Upper lobe of left lung (tissue), 6 donors: Measurements from ENCODE around the gene GLUL. TPM values are rescaled to one million over a fixed set of nuclear protein-coding genes. Genes with fewer than 3 reads are reported as not detected.
A peak's percentile ranks its signal among the peaks of the same experiment; 100 is the strongest.

Source experiments
- ATAC-seq, 2 donors: fragments of 200-7000 bp; cut with Tn5 transposase; one replicate each; pipeline ENCODE4 v1.9.1; 2022; ENCODE audit warnings: mild to moderate bottlenecking in 2 of 2, moderate library complexity in 2 of 2; ENCODE audit not compliant: low FRiP score in 2 of 2
- DNase-seq, 2 donors: peaks; one replicate each; pipeline ENCODE4 v3.0.0-alpha.2; 2019 to 2020
- H3K27ac ChIP-seq, 4 donors: fragments of 200-600 bp; sonication (generic); one replicate each; pipeline ENCODE4 v1.5.1; 2016 to 2019
- H3K27me3 ChIP-seq, 4 donors: fragments of 200-600 bp; sonication (generic); one replicate each; pipeline ENCODE4 v1.5.1; 2017 to 2019
- H3K36me3 ChIP-seq, 4 donors: fragments of 200-600 bp; sonication (generic); one replicate each; pipeline ENCODE4 v1.5.1; 2016 to 2019
- H3K4me1 ChIP-seq, 4 donors: fragments of 200-600 bp; sonication (generic); one replicate each; pipeline ENCODE4 v1.5.1; 2018 to 2019
- H3K4me3 ChIP-seq, 4 donors: fragments of 200-600 bp; sonication (generic); one replicate each; pipeline ENCODE4 v1.5.1; 2017 to 2019; ENCODE audit warnings: mild to moderate bottlenecking in 2 of 4, moderate library complexity in 1 of 4
- H3K9me3 ChIP-seq, 4 donors: fragments of 200-600 bp; sonication (generic); one replicate each; pipeline ENCODE4 v1.5.1; 2018 to 2019
- EP300 ChIP-seq, 4 donors: sonication (generic); formaldehyde crosslinking; IDR thresholded peaks; one replicate each; pipeline ENCODE4 v1.5.1; 2017; ENCODE audit warnings: antibody characterized with exemption in 4 of 4, control low read depth in 2 of 4
- POLR2A ChIP-seq, 4 donors: fragments of 450-650 bp; IDR thresholded peaks; one replicate each; pipeline ENCODE4 v1.5.1; 2016 to 2017; ENCODE audit warnings: antibody characterized with exemption in 4 of 4, mild to moderate bottlenecking in 2 of 4
- POLR2AphosphoS5 ChIP-seq, 2 donors: sonication (generic); formaldehyde crosslinking; IDR thresholded peaks; one replicate each; pipeline ENCODE4 v1.5.1; 2017; ENCODE audit warnings: antibody characterized with exemption in 2 of 2
- WGBS, 2 donors: methylation state at CpG; one replicate each; pipeline ENCODE4 v1.1.5; 2017 to 2018; 5-methylcytosine and 5-hydroxymethylcytosine counted together
- total RNA-seq, 6 donors: library from RNA; depleted of rRNA in 4 of 6; stranded (reverse); fragments of >200 nt in 4 of 6; gene quantifications; one replicate each; pipeline versions ENCODE4 v1.1.0 to v1.2.1, GENCODE V29; 2016 to 2021
- TF ChIP-seq, protein P1 (sequence below), 6 experiments: fragments of 450-650 bp in 4 of 6; fragments of 200-600 bp in 2 of 6; sonication (generic) in 2 of 6; IDR thresholded peaks; one replicate each; pipeline ENCODE4 v1.5.1; 2016 to 2019; ENCODE audit warnings: antibody characterized with exemption in 6 of 6
- donor health status: DM: no; HTN: no; CAD: no; lungs with moderate emphysema.
- donor health status: DM: no; HTN: yes; CAD: no; lungs with severe emphysema.

The GLUL gene
- total RNA-seq, 6 donors from 2014 or later, result 1,145 to 1,831 (median 1,583) TPM

DNA sequence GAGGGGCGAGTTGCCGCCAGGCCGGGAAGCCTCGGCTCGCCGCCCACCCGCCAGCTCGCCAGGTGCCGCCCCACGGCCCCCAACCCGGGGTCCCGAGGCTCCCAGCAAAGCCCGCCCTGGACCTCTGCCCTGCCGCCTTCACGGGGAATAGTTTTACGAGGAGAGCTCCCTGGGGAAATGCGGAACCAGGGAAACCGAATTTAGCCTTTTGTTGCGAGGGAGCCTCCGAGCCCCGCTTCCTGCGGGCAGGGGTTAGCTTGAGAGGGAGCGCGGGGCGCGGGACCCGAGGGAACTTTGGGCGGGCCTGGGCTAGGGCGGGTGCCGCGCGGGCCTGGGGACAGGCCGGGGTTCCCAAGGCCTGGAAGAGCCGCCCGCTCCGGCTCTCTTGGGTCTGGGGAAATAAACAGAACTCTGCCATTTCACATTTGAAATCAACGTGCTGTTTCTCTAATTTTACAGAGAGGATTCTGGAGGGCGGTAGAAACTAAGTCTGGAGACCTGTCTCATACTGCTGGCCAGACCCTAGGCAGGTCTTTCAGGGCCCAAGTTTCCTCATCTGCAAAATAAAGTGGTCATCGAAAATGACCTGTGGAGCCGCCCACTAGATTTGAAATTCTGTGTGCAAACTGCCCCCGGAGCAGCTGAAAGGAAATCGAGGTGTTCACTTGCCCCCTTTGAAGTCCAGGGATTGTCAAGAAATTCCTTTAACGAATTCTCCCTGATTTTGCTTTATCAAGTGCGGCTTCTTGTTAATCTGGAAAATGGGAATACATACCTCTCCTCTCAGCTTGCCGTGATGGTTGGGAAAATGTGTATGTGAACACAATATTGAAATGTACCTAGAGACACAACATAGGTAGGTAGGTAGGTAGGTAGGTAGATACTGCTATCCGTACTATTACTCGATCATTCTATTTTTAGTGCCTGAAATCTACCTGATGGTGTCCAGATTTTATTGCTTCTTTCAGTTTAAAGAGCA, 749 bp upstream of the GLUL start:
- Histone ChIP-seq H3K27ac (peak overlapping the region; percentile 96 to 100 (median 98)), H3K4me1 (peaks cover 22 to 49% (median 35%) of the 10 kb centered on the region in 4 donors), H3K9me3 (no peaks in the 10 kb centered on the region), H3K27me3 (no peaks in the 10 kb centered on the region), H3K4me3 (peak overlapping the region; percentile 40 to 89 (median 68)), H3K36me3 (peaks cover 11 to 19% (median 13%) of the 10 kb centered on the region in 4 donors)
- TF ChIP-seq POLR2AphosphoS5 (IDR thresholded peaks at IDR 0.05) (no peak), POLR2A (IDR thresholded peaks at IDR 0.05) (no peak), EP300 (IDR thresholded peaks at IDR 0.05) (no peak)
- peak in 1 of 2 donors; percentile 49 for ATAC-seq
- peak; percentile 51 to 92 for DNase-seq
- WGBS, 2 donors, result 13 to 38% methylated on average over 16 to 46 of the region's 47 CpGs

DNA sequence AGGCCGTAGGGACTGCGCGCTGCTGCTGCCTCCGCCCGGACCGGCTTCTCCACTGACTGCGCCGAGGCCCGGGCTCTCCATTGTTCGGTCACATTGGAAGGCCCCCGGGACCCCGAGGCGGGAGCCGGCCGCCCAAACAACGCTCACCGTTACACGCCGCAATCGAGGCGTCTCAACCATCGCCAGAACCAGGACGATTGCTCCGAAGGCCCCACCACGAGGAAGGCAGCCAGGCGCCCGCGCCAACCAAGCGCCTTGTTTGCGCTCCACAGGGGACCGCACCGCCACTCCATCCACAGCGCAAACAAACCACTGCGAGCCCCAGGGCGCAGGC, 595 bp downstream of the GLUL start:
- no peaks in the 10 kb centered on the region for H3K27me3 ChIP-seq
- peaks cover 21 to 47% (median 31%) of the 10 kb centered on the region in 4 donors for H3K4me1 ChIP-seq
- peaks cover 24 to 32% (median 27%) of the 10 kb centered on the region in 4 donors for H3K36me3 ChIP-seq
- WGBS, 2 donors, result 0 to 1% methylated on average over 6 to 19 of the region's 35 CpGs
- no peaks in the 10 kb centered on the region for H3K9me3 ChIP-seq
- DNase-seq, result peak in 1 of 2 donors; percentile 69
- TF ChIP-seq POLR2A (IDR thresholded peaks at IDR 0.05) (no peak), POLR2AphosphoS5 (IDR thresholded peaks at IDR 0.05) (no peak)
- TF ChIP-seq, protein P1, sequence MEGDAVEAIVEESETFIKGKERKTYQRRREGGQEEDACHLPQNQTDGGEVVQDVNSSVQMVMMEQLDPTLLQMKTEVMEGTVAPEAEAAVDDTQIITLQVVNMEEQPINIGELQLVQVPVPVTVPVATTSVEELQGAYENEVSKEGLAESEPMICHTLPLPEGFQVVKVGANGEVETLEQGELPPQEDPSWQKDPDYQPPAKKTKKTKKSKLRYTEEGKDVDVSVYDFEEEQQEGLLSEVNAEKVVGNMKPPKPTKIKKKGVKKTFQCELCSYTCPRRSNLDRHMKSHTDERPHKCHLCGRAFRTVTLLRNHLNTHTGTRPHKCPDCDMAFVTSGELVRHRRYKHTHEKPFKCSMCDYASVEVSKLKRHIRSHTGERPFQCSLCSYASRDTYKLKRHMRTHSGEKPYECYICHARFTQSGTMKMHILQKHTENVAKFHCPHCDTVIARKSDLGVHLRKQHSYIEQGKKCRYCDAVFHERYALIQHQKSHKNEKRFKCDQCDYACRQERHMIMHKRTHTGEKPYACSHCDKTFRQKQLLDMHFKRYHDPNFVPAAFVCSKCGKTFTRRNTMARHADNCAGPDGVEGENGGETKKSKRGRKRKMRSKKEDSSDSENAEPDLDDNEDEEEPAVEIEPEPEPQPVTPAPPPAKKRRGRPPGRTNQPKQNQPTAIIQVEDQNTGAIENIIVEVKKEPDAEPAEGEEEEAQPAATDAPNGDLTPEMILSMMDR (IDR thresholded peaks at IDR 0.05), result peak in 3 of 6 experiments; percentile 26 to 77 (median 53)
- peak overlapping the region; percentile 96 to 100 (median 98) for H3K27ac ChIP-seq
- H3K4me3 ChIP-seq, result peak overlapping the region; percentile 60 to 89 (median 77)
- ATAC-seq, result peak; percentile 0 to 4

DNA sequence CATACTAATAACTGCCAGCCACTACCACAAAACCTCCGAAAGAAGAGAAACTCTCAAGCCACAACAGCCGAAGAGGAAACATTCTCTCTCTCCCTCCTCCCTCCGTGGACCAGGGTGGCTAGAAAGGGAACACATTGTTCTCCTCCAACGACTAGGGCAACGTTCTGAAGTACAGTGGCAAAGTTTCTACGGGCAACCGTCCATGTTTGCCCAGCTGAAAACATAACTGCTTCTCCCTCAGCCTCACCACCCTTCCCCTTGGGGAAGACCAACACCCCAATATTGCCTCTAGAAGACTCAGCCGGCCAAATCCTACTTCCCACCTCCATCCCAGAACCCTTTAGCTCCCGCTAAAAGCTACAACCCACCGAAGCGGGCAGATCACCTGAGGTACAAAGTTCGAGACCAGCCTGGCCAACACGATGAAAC, 2.0 kb downstream of the GLUL start:
- Histone ChIP-seq H3K27me3 (no peaks in the 10 kb centered on the region), H3K4me1 (peaks cover 21 to 52% (median 30%) of the 10 kb centered on the region in 4 donors), H3K4me3 (peak overlapping the region; percentile 60 to 89 (median 77)), H3K36me3 (peaks cover 38 to 46% (median 40%) of the 10 kb centered on the region in 4 donors), H3K9me3 (no peaks in the 10 kb centered on the region), H3K27ac (peak overlapping the region; percentile 96 to 100 (median 98))
- DNase-seq (peak in 1 of 2 donors; percentile 64), ATAC-seq (peak in 1 of 2 donors; percentile 11)
- TF ChIP-seq POLR2AphosphoS5 (IDR thresholded peaks at IDR 0.05) (peak; percentile 42 to 61), POLR2A (IDR thresholded peaks at IDR 0.05) (peak in 1 of 4 donors; percentile 29), EP300 (IDR thresholded peaks at IDR 0.05) (no peak)
- TF ChIP-seq, protein P1 (IDR thresholded peaks at IDR 0.05), result no peak
- 4 to 5% methylated on average over 12 to 13 of the region's 13 CpGs for WGBS, 2 donors

DNA sequence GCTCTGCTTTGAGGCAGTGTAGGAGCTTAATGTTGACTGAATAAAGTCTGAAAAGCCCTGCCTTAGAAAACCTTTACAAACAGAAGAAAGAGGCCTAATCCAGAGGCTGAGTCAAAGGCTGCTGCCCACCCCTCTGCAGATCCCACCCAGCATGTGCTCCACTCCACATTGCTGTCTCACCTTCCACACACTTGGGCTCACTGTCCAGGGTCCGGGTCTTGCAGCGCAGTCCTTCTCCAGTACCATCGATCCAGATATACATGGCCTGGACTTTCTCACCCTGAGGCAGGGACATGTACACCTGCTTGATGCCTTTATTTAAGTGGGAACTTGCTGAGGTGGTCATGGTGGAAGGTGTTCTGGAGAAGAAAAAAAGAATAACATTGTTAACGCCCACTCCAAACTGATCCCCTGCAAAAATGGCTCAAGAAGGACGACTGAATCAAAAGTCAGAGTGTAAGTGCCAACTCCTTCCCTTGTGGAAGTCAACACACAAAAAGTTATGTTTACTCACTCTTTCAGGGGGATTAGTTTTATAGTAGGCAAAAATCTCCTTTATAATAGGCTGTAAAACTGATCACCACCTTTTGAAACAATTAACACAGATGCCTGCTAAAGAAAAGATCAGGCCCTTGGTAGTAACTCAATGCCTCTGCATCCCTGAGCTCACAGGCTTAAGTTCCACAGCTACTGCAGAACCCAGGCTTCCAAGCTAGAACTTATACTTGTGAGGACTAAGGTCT, 3.0 kb downstream of the GLUL start:
- no peaks in the 10 kb centered on the region for H3K9me3 ChIP-seq
- TF ChIP-seq POLR2A (IDR thresholded peaks at IDR 0.05) (no peak), POLR2AphosphoS5 (IDR thresholded peaks at IDR 0.05) (peak; percentile 15 to 44)
- 54 to 63% methylated on average over 5 of the region's 5 CpGs for WGBS, 2 donors
- DNase-seq (no peak), ATAC-seq (no peak)
- peaks cover 21 to 53% (median 35%) of the 10 kb centered on the region in 4 donors for H3K4me1 ChIP-seq
- H3K4me3 ChIP-seq, result peak overlapping the region; percentile 60 to 89 (median 77)
- H3K27ac ChIP-seq, result peak overlapping the region; percentile 96 to 100 (median 98)
- no peaks in the 10 kb centered on the region for H3K27me3 ChIP-seq
- H3K36me3 ChIP-seq, result peaks cover 49 to 56% (median 51%) of the 10 kb centered on the region in 4 donors

DNA sequence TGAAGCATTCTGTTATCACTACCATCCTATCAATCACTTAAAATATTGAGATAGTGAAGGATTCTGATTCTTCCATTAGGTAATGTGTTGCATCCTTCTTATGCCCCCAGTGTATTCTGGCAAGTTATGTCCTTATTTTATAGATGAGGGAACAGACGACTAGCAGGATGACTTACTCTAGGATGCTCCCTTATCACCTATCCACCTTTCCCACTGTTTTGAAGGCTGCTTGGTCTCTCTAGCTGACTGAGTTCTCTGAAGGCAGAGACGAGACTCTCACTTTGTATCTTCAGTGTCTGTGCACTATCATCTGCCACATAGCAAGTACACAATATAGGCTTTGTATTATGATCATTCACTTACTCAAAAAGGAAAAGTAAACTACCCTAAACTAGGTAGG, 4.0 kb downstream of the GLUL start:
- DNase-seq (no peak), ATAC-seq (no peak)
- peak overlapping the region in 3 of 4 donors; percentile 42 to 100 (median 96) for H3K27ac ChIP-seq
- WGBS, 2 donors, result 86 to 91% methylated on average over 2 of the region's 2 CpGs
- peak overlapping the region in 2 of 4 donors; percentile 76 to 89 for H3K4me3 ChIP-seq
- H3K9me3 ChIP-seq, result no peaks in the 10 kb centered on the region
- peaks cover 15 to 44% (median 32%) of the 10 kb centered on the region in 4 donors for H3K4me1 ChIP-seq
- H3K36me3 ChIP-seq, result peaks cover 53 to 66% (median 60%) of the 10 kb centered on the region in 4 donors
- H3K27me3 ChIP-seq, result no peaks in the 10 kb centered on the region
- TF ChIP-seq EP300 (IDR thresholded peaks at IDR 0.05) (no peak), POLR2AphosphoS5 (IDR thresholded peaks at IDR 0.05) (peak in 1 of 2 donors; percentile 9)
- TF ChIP-seq, protein P1 (IDR thresholded peaks at IDR 0.05), result no peak
